ENCODE data around the gene GAS7. TPM values are rescaled to one million over a fixed set of nuclear protein-coding genes. Genes with fewer than 3 reads are reported as not detected.
"Not testable (repeated sequence)": the region's sequence is repeated elsewhere in the genome, so short reads cannot be mapped to it uniquely, and the experiment has no call there.

Gene GAS7
- total and polyA plus RNA-seq, 2 experiments from 2014 or later: 1.9 to 10.7 TPM

GRCh38 chr17:10010752-10011151, 187.7 kb downstream of the GAS7 start:
- H3K27ac ChIP-seq (ENCODE audit: low read depth): no peak overlapping the region
- peaks cover 16% of the 10 kb centered on the region for H3K4me1 ChIP-seq (ENCODE audit: insufficient read depth)
- no peak overlapping the region for H2AFZ ChIP-seq
- Mint-ChIP-seq H3K4me3 (no peak overlapping the region), H3K27ac (no peak overlapping the region), H3K9me3 (no peaks in the 10 kb centered on the region), H3K27me3 (ENCODE audit: insufficient read depth, low read depth, poor library complexity) (peaks cover 3% of the 10 kb centered on the region), H3K36me3 (ENCODE audit: low read depth) (no peaks in the 10 kb centered on the region), H3K4me1 (peaks cover 16% of the 10 kb centered on the region)
- H3K36me3 ChIP-seq (ENCODE audit: insufficient read depth): no peaks in the 10 kb centered on the region
- H3K4me3 ChIP-seq: no peak overlapping the region
- no peaks in the 10 kb centered on the region for H3K79me2 ChIP-seq (replicated peaks; ENCODE audit: insufficient read depth)
- H3K27me3 ChIP-seq (ENCODE audit: insufficient read depth): no peaks in the 10 kb centered on the region
- no peak overlapping the region for H3K4me2 ChIP-seq
- H4K20me1 ChIP-seq (replicated peaks; ENCODE audit: insufficient read depth): no peaks in the 10 kb centered on the region; the same call in 1 of the 2 replicates
- DNase-seq (ENCODE audit: low spot score) (no peak), ATAC-seq (no peak)
- TF ChIP-seq ETS1 (IDR thresholded peaks at IDR 0.05): no peak
- H3F3A ChIP-seq (replicated peaks; ENCODE audit: low read depth): 0 out of 2 replicates have a peak, but pooled peaks cover 2% of the 10 kb centered on the region
- no peaks in the 10 kb centered on the region for H3K9me2 ChIP-seq (ENCODE audit: insufficient read depth)

GRCh38 chr17:10003705-10004104, 194.7 kb downstream of the GAS7 start:
- Histone ChIP-seq H3K27ac (ENCODE audit: low read depth) (no peak overlapping the region), H3K9me2 (ENCODE audit: insufficient read depth) (no peaks in the 10 kb centered on the region), H3K4me3 (no peak overlapping the region), H3K4me2 (no peak overlapping the region), H3K79me2 (replicated peaks; ENCODE audit: insufficient read depth) (no peaks in the 10 kb centered on the region), H2AFZ (no peak overlapping the region), H3K27me3 (ENCODE audit: insufficient read depth) (no peaks in the 10 kb centered on the region), H4K20me1 (replicated peaks; ENCODE audit: insufficient read depth) (no peaks in the 10 kb centered on the region; the same call in none of the 2 replicates), H3K4me1 (ENCODE audit: insufficient read depth) (no peaks in the 10 kb centered on the region), H3F3A (replicated peaks; ENCODE audit: low read depth) (no peaks in the 10 kb centered on the region), H3K36me3 (ENCODE audit: insufficient read depth) (no peaks in the 10 kb centered on the region)
- Mint-ChIP-seq H3K27ac (no peak overlapping the region), H3K27me3 (ENCODE audit: insufficient read depth, low read depth, poor library complexity) (peaks cover 8% of the 10 kb centered on the region), H3K9me3 (no peaks in the 10 kb centered on the region), H3K36me3 (ENCODE audit: low read depth) (no peaks in the 10 kb centered on the region), H3K4me3 (no peak overlapping the region), H3K4me1 (peaks cover 10% of the 10 kb centered on the region)
- TF ChIP-seq REST (IDR thresholded peaks at IDR 0.05; ENCODE audit: unreplicated experiment): no peak
- no peak for TF ChIP-seq STAT1 (IDR thresholded peaks at IDR 0.05; ENCODE audit: unreplicated experiment)
- TF ChIP-seq POLR2AphosphoS5 (IDR thresholded peaks at IDR 0.05; ENCODE audit: low read depth): no peak
- no peak for TF ChIP-seq CTCF (conservative IDR thresholded peaks at IDR 0.05; ENCODE audit: low read depth in 2 of 2)
- TF ChIP-seq ZNF114 (CRISPR knock-in tag; IDR thresholded peaks at IDR 0.05): no peak
- DNase-seq (ENCODE audit: low spot score): no peak
- no peak for ATAC-seq

- not testable (repeated sequence) for H3K27me3 ChIP-seq (ENCODE audit: insufficient read depth); H3K27ac Mint-ChIP-seq; H3K79me2 ChIP-seq (replicated peaks; ENCODE audit: insufficient read depth); H3K4me1 ChIP-seq (ENCODE audit: insufficient read depth); H3K27ac ChIP-seq (ENCODE audit: low read depth); H3F3A ChIP-seq (replicated peaks; ENCODE audit: low read depth); ATAC-seq; H3K4me2 ChIP-seq; H3K4me3 Mint-ChIP-seq; H3K36me3 ChIP-seq (ENCODE audit: insufficient read depth); DNase-seq (ENCODE audit: low spot score); H3K9me2 ChIP-seq (ENCODE audit: insufficient read depth); H2AFZ ChIP-seq; H4K20me1 ChIP-seq (replicated peaks; ENCODE audit: insufficient read depth); H3K36me3 Mint-ChIP-seq (ENCODE audit: low read depth); H3K9me3 Mint-ChIP-seq; H3K4me3 ChIP-seq; H3K27me3 Mint-ChIP-seq (ENCODE audit: insufficient read depth, low read depth, poor library complexity)
- peaks cover 10% of the 10 kb centered on the region for H3K4me1 Mint-ChIP-seq
These were observed 195.6 kb downstream of the GAS7 start for GRCh38 chr17:10002567-10003360.
